Mesodermal cell (in vitro differentiated cells): Measurements from ENCODE around the gene PRR16.

Experiments used
- H3K27ac ChIP-seq: 2 replicates; pipeline ENCODE4 v1.7.0; 2013; ENCODE audit warnings: mild to moderate bottlenecking, low read depth, low read length, moderate library complexity; ENCODE audit not compliant: severe bottlenecking
- H3K36me3 ChIP-seq: 2 replicates; pipeline ENCODE4 v1.7.1; 2013; ENCODE audit warnings: mild to moderate bottlenecking, low read length, moderate library complexity; ENCODE audit not compliant: control insufficient read depth, insufficient read depth
- H3K4me1 ChIP-seq: one replicate; pipeline ENCODE4 v1.7.1; 2013; ENCODE audit warnings: mild to moderate bottlenecking, low read length; ENCODE audit not compliant: insufficient read depth, control insufficient read depth, poor library complexity, severe bottlenecking
- H3K4me3 ChIP-seq: 2 replicates; pipeline ENCODE4 v1.7.0; 2013; ENCODE audit warnings: low read length, control low read depth, mild to moderate bottlenecking; ENCODE audit not compliant: insufficient read depth, poor library complexity, severe bottlenecking; ENCODE audit errors: extremely low read depth
- H3K9me3 ChIP-seq: 2 replicates; pipeline ENCODE4 v1.7.1; 2013; ENCODE audit warnings: mild to moderate bottlenecking, low read length, moderate library complexity; ENCODE audit not compliant: control insufficient read depth
- WGBS, 2 experiments: methylation state at CpG; one replicate each; pipeline ENCODE4 v1.1.5; 2013; ENCODE audit warnings: missing lambda C conversion rate in 2 of 2; ENCODE audit not compliant: insufficient coverage in 2 of 2; 5-methylcytosine and 5-hydroxymethylcytosine counted together

Gene PRR16

DNA sequence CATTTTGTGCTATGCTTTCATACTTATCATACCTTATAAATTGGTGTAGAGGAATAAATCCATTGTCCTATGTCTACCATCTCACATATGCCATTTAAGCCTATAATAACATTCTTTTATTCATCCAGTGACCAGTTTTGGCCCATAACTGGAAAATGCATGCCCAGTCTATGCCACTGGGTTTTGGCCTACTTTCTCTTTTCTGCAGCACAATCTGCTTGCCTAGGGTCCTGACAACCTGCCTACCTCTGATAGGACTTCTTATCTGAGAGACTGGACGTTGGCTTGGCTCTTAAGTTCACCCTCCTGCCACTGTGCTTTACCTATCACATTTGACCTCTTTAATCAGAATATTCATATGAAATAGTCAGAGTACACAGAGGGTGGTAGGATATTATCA is 103.0 kb downstream of the PRR16 start:
- no peaks in the 10 kb centered on the region for H3K9me3 ChIP-seq
- no peaks in the 10 kb centered on the region for H3K36me3 ChIP-seq
- no peak overlapping the region for H3K27ac ChIP-seq
- no peak overlapping the region for H3K4me3 ChIP-seq
- H3K4me1 ChIP-seq, result peaks cover 12% of the 10 kb centered on the region
- WGBS, 2 experiments, result no CpG with 5 or more reads among the region's 1 CpG

DNA sequence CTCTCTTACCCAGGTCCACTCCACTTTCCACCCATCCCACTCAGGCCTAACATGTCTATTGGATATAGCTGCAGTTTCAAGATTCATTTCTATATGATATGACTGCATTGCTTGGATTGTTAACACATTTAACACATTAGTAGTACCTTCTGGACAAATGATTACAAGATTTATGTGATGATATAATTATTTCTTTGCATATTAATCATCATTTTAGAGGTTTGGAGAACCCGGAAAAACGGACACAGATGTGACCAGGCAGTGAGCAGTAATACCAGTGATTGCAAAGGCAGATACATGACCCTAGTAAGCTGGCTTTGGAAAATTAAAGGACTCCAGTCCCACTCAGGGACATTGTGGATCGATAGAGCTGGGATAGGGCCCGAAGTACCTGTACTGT is 103.8 kb downstream of the PRR16 start:
- 68 to 93% methylated on average over 2 to 4 of the region's 4 CpGs for WGBS, 2 experiments
- Histone ChIP-seq H3K4me1 (peaks cover 12% of the 10 kb centered on the region), H3K9me3 (no peaks in the 10 kb centered on the region), H3K4me3 (no peak overlapping the region), H3K27ac (no peak overlapping the region), H3K36me3 (no peaks in the 10 kb centered on the region)

DNA sequence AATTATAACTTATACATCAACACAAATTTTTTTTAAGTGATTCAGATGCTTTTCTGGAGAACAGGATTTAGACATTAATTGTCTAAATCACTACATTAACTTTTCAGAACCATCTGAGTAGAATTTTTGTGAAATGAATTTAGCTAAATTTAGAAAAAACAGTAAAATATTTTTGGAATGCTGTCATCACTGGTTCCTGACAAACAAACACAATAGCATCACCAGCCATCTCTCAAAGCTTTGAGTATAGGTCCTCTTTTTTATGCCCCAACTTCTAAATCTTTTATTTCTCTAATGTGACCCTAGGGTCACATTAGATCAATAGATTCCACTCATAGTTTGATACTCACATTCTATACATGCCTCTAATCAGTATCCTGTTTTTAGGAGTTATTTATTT is 104.6 kb downstream of the PRR16 start:
- Histone ChIP-seq H3K27ac (no peak overlapping the region), H3K4me1 (peaks cover 12% of the 10 kb centered on the region), H3K9me3 (no peaks in the 10 kb centered on the region), H3K36me3 (no peaks in the 10 kb centered on the region), H3K4me3 (no peak overlapping the region)

DNA sequence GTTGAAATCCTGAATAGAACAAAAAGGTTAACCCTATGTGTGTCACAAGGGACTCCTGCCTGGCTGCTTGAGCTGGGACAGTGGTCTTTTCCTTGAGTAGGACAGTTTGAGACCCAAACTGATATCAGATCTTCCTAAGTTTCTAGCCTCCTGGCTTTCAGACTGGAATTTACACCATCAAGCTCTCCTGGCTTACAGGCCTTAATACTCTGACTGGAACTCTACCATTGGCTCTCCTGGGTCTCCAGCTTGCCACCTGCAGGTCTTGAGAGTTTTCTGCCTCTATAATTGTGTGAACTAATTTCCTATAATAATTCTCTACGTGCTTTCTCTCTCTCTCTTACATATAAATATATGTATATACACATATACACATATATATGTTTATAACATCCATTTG is 112.5 kb downstream of the PRR16 start:
- Histone ChIP-seq H3K4me1 (no peaks in the 10 kb centered on the region), H3K4me3 (no peak overlapping the region), H3K27ac (no peak overlapping the region), H3K36me3 (no peaks in the 10 kb centered on the region), H3K9me3 (no peaks in the 10 kb centered on the region)
- WGBS, 2 experiments, result no CpG with 5 or more reads among the region's 1 CpG

DNA sequence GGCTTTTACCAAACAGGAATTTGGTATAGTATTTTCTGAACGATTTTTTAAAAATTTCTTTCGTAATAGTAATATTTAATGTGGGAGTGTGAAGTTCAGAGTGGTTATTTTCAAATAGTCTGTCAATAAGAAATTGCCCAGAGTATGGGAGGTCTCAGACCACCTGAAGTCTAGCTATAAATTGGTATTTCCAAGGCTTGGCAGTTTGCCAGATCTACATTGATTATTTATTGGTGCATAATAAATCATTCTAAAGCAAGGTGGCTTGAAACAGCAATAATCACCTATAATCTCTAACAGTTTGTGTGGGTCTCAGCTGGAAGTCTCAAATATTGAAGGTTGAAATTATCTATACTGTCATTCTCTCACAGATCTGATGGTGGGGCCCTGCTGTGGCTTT is 118.5 kb downstream of the PRR16 start:
- Histone ChIP-seq H3K4me1 (no peaks in the 10 kb centered on the region), H3K36me3 (no peaks in the 10 kb centered on the region), H3K4me3 (no peak overlapping the region), H3K9me3 (no peaks in the 10 kb centered on the region), H3K27ac (no peak overlapping the region)
- WGBS, 2 experiments, result 76% methylated on average over 2 of the region's 2 CpGs; no CpG with 5 or more reads in 1 of the 2 experiments

DNA sequence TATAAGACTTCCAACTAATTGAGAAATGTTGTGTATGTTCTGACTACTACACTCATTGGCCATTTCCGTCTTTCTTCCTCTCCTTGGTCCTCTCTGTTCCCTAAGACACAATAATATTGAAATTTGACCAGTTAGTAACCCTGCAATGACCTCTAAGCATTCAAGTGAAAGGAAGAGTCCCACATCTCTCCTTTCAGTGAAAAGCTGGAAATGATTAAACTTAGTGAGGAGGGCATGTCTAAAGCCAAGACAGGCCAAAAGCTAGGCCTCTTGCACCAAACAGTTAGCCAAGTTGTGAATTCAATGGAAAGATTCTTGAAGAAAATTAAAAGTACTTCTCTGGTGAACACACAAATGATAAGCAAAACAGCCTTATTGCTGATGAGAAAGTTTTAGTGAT is 122.5 kb downstream of the PRR16 start:
- H3K27ac ChIP-seq, result no peak overlapping the region
- H3K36me3 ChIP-seq, result no peaks in the 10 kb centered on the region
- H3K4me1 ChIP-seq, result no peaks in the 10 kb centered on the region
- no peak overlapping the region for H3K4me3 ChIP-seq
- H3K9me3 ChIP-seq, result no peaks in the 10 kb centered on the region
- whole genome bisulfite sequencing, 2 experiments, result no CpG with 5 or more reads among the region's 1 CpG

DNA sequence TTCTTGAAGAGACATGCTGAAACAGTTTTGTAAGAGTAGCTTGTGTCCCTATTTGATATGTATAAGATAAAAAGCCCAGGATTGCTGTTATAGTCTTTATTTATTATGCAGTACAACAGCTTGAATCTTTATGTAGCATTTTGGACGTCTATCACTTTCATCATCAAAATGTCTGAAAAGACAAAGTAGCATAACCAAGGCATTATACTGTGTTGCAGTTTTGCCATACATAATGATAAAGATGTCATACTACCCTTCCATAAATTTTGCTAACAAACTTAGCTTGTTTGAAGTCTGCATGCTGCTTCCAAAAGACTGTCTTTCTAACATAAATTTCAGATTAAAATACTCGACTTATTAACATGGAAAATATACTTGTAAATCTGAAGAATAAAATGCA is 127.8 kb downstream of the PRR16 start:
- 100% methylated on average over 1 of the region's 2 CpGs; no CpG with 5 or more reads in 1 of the 2 experiments for WGBS, 2 experiments

DNA sequence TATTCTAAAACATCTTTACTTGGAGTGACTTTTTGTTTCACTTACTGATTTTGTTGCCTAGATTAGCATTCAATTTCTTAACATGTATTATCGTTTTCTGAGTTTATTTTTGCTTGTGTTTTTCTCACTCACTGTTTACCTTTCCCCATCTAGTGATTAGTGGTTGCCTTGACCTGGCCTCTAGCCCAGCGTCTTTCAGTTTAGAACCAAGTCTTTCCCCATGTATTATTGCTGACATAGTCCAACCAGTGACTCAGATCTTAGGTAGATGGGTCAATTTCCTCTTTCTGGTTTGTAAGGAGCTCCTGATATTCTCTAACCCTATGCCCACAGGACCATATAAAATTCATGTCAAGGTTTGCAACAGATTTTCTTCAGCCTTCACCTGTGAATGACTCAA is 135.5 kb downstream of the PRR16 start:
- Histone ChIP-seq H3K9me3 (peaks cover 3% of the 10 kb centered on the region), H3K4me1 (no peaks in the 10 kb centered on the region), H3K36me3 (no peaks in the 10 kb centered on the region), H3K4me3 (no peak overlapping the region), H3K27ac (no peak overlapping the region)
- 86% methylated on average over 1 of the region's 2 CpGs; no CpG with 5 or more reads in 1 of the 2 experiments for WGBS, 2 experiments

More for the DNA sequence above, 127.8 kb downstream of the PRR16 start:
- Histone ChIP-seq H3K27ac (no peak overlapping the region), H3K4me1 (no peaks in the 10 kb centered on the region), H3K4me3 (no peak overlapping the region), H3K36me3 (no peaks in the 10 kb centered on the region), H3K9me3 (no peaks in the 10 kb centered on the region)

DNA sequence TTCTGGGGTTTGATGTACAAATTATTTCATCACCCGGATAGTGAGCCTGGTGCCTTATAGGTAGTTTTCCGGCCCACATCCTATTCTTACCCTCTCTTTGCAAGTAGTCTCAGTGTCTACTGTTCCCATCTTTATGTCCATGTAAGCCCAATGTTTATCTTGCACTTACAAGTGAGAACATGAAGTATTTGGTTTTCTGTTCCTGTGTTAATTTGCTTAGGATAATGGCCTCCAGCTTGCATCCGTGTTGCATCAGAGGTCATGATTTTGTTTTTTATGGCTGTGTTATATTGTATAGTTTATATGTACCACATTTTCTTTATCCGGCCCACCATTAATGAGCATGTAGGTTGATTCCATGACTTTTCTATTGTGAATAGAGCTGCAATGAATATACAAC is 136.5 kb downstream of the PRR16 start:
- H3K4me3 ChIP-seq, result no peak overlapping the region
- H3K36me3 ChIP-seq, result no peaks in the 10 kb centered on the region
- H3K4me1 ChIP-seq, result peaks cover 5% of the 10 kb centered on the region
- no peak overlapping the region for H3K27ac ChIP-seq
- 67% methylated on average over 1 of the region's 4 CpGs; no CpG with 5 or more reads in 1 of the 2 experiments for WGBS, 2 experiments
- peaks cover 3% of the 10 kb centered on the region for H3K9me3 ChIP-seq

DNA sequence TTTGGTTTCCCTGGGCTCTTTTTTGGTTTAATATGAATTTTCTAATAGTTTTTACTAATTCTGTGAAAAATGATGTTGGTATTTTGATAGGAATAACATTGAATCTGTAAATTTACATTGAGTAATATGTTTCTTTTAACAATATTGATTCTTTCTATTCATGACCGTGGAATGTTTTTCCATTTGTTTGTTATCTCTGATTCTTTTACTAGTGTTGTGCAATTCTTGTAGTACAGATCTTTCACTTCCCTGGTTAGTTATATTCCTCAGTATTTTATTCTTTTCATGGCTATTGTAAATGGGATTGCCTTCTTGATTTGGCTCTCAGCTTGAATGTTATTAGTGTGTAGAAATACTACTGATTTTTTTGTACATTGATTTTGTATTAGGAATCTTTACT is 137.9 kb downstream of the PRR16 start:
- no CpG with 5 or more reads among the region's 1 CpG for WGBS, 2 experiments
- H3K4me1 ChIP-seq, result peaks cover 5% of the 10 kb centered on the region
- no peak overlapping the region for H3K27ac ChIP-seq
- H3K9me3 ChIP-seq, result peaks cover 3% of the 10 kb centered on the region
- H3K4me3 ChIP-seq, result no peak overlapping the region
- no peaks in the 10 kb centered on the region for H3K36me3 ChIP-seq

DNA sequence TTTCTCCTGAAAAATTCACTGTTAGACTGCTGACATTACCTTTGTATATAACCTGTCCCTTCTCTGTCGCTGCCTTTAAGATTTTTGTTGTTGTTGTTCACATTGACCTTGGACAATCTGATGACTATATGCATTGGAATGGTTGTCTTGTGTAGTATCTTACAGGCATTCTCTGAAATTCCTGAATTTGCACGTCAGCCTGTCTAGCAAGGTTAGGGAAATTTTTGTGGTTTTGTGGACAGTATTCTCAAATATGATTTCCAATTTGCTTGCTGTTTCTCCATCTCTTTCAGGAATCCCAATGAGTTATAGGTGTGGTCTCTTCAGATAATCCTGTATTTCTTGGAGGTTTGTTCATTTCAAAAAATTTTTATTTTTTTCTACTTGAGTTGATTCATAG is 140.8 kb downstream of the PRR16 start:
- Histone ChIP-seq H3K4me1 (peaks cover 5% of the 10 kb centered on the region), H3K4me3 (no peak overlapping the region), H3K9me3 (peaks cover 3% of the 10 kb centered on the region), H3K36me3 (no peaks in the 10 kb centered on the region), H3K27ac (no peak overlapping the region)
- no CpG with 5 or more reads among the region's 2 CpGs for WGBS, 2 experiments
